ENCODE measurements around the gene LHX3. TPM values are rescaled to one million over a fixed set of nuclear protein-coding genes. Genes with fewer than 3 reads are reported as not detected.
"Not testable (repeated sequence)": the region's sequence is repeated elsewhere in the genome, so short reads cannot be mapped to it uniquely, and the experiment has no call there.

The LHX3 gene
- total RNA-seq, 1 experiment from 2014 or later = 0.07 TPM

DNA sequence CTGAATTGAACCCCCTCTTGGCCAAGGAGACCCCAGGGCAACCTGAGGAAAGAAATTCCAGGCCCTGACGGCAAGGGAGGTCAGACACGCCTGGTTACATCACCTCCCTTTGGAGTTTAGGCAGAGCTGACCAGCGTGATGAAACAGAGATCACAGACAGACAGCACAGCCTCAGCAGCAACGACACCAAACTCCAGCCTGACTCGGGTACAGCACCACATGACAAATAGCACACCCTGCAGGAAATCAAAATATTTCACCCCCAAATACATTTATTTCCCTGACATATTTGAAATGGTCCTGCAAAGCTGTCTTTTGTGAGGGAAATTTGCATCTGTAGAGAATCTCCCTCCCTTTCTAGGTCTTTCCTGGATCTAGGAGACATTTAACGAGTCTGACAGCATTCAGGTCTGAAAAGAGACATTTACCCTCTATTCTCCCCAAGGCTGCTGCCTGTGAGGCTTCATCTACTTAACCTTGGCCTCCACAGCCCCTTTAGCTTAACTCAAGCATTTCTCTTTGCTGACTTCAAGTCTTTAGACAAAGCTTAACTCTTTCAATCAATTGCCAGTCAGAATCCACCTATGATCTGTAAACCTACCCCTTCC is 38.1 kb upstream of the LHX3 start:
- DNase-seq (ENCODE audit: extremely low read depth, low read depth) = peak; percentile 28

DNA sequence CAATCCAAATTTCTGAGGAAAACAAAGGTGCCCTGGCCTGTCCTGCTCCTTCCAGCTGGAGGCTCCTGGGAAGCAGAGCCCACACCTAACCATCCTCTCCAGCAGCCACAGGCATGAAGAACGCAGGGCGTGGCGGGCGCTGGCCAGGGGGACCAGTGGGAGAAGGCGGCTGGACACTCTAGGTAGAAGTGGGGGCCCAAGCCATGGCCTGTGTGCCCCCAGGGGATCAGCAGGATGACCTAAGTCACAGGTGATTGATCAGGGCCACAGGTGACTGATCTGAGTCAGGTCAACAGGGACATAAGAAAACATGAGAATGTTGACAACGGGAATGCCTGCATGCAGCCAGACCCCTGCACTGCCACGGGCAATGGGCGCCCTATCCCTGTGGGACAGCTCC is 37.3 kb upstream of the LHX3 start:
- no peak for DNase-seq (ENCODE audit: extremely low read depth, low read depth)

DNA sequence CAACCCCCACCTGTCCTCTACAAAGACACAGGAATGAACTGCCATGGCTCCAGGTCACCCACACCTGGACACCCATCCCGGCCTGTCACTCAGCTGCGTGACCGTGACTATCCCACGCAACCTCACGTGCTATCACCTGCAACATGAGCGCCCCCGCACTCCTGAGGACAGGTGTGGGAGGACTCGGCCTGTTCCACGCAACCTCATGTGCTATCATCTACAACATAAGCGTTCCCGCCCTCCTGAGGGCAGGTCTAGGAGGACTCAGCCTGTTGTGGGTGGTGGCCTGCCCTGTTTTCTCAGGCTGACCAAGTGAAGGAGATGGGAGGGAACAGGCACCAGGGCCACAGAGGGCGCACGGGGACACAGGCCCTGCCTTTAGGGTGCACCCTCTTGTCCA is 36.6 kb upstream of the LHX3 start:
- no peak for DNase-seq (ENCODE audit: extremely low read depth, low read depth)

DNA sequence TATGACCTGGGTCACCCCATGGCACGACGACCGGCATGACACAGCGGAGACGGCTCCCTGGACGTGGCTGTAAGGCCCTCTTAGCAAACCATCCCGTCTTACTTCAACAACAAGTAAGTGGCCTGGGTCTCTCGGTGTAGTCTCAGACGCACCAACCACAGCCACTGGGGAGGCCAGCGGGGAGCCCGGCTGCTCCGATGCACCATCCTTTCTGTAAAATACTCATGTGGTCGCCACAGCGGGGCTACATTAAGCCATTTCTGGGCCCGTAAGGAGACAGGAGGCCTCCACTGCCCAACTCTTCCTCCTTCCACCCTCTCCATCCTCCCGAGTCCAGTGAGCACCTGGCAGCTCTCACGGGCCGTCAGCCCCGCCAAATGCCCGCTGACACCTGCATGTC is 36.0 kb upstream of the LHX3 start:
- no peak for DNase-seq (ENCODE audit: extremely low read depth, low read depth)

DNA sequence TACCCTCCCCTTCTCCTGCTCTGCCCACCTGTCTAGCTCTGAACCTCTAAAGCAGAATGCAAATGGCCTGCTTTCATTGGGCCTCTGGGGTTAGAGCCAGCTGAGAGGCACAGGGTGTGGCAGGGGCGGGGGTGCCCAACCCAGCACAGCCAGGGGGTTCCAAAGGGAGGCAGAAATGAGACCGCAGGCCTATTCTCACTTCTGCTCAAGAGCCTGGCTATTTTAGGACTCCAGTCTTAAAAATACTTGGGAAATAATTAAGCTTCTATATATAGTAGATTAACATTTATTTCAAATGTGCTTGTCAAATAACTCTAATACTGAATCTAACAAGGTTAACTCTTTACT is 35.0 kb upstream of the LHX3 start:
- DNase-seq (ENCODE audit: extremely low read depth, low read depth) = no peak

DNA sequence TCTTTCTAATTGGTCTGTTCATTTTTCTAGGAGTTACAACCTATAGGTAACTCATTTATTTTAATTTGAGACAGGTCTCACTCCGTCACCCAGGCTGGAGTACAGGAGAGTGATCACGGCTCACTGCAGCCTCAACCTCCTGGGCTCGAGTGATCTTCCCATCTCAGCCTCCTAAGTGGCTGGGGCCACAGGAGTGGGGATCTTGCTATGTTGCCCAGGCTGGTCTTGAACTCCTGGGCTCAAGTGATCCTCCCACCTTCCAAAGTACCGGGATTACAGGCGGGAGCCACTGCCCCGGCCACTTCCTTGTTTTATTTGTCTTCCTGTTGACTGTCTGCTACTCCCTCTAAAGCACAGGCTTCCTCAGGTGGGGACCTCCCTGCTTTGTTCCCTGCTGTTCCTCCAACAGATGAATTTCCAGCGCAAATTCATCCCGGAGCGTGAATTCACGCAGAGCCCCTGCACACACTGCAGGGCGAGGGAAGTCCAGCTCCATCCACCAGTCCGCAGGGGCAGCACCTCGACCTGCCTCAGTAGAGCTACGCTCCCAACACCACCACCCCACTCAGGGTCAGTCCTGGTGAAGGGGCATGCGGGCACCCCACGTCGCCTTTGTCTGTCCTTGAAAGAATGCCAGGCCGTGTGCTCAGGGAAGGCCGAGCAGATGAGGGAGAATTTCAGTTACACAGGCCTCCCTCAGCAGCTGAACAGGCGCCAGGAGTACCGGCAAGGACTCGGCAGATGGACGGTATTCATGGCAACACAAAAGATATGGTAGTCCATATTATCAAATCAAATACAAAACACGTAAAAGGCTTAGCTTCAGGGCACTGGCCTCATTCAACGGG is 34.4 kb upstream of the LHX3 start:
- no peak for DNase-seq (ENCODE audit: extremely low read depth, low read depth)

DNA sequence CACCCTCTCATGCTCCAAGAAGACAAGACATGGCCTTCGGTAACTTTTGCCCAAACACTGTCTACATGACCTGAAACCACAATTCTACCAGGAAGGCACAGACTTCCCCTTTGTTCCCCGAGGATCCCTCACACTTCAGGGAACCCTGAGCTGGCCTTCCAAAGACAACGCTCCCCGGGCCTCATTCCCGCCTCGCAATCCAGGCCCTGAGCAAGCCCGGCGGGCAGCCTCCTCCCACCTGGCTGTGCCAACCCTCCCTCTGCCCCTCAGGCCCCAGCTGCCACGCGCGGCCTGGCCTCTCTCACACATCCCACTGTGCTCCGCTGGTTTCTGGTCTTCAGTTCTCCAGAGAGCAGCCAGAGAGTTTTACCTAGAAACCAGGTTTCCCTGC is 33.4 kb upstream of the LHX3 start:
- no peak for DNase-seq (ENCODE audit: extremely low read depth, low read depth)

DNA sequence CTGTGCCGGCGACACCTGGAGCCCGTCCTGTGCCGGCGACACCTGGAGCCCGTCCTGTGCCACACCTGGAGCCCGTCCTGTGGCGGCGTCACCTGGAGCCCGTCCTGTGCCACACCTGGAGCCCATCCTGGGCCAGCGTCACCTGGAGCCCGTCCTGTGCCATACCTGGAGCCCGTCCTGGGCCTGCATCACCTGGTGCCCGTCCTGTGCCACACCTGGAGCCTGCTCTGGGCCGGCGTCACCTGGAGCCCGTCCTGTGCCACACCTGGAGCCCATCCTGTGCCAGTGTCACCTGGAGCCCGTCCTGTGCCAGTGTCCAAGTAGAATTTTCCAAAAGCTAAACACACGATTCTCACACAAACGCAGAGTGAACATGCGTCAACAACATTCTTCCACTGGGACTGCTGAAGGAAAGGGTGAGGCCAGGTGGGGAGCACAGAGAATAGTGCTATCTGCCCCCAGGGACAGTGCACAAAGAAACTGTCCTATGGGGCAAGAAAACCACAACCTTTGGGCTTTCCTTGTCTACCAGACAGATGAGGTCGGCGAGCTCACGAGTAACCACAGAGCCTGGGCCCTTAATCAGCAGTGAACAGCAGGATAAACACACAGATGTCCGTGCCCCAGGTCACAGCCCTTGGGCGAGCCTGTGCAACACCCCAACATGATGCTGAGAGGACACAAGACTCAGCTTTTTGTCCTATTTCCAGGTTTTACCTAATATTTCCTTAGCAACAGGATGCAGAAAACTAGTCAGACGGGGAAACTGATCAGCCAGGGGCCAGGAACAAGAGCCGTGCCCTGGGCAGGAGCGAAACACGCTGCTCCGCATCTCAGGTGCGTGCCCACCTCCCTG is 32.8 kb upstream of the LHX3 start:
- DNase-seq (ENCODE audit: extremely low read depth, low read depth) = no peak

DNA sequence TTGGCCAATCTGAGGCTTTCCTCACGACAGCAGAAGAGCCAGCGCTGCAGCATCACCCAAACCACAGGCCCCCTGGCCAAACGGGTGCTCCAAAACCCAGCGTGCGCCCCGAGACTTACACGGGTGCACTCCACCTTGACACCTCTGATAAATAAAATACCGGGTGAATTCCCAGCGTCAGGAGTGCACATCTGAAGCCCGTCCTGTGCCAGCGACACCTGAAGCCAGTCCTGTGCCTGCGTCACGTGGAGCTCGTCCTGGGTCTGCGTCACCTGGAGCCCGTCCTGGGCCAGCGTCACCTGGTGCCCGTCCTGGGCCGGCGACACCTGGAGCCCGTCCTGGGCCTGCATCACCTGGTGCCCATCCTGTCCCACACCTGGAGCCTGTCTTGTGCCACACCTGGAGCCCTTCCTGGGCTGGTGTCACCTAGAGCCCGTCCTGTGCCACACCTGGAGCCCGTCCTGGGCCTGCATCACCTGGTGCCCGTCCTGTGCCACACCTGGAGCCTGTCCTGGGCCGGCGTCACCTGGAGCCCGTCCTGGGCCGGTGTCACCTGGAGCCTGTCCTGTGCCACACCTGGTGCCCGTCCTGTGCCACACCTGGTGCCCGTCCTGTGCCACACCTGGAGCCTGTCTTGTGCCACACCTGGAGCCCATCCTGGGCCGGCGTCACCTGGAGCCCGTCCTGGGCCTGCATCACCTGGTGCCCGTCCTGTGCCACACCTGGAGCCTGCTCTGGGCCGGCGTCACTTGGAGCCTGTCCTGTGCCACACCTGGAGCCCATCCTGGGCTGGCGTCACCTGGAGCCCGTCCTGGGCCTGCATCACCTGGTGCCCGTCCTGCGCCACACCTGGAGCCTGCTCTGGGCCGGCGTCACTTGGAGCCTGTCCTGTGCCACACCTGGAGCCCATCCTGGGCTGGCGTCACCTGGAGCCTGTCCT is 31.8 kb upstream of the LHX3 start:
- not testable (repeated sequence) for DNase-seq (ENCODE audit: extremely low read depth, low read depth)

DNA sequence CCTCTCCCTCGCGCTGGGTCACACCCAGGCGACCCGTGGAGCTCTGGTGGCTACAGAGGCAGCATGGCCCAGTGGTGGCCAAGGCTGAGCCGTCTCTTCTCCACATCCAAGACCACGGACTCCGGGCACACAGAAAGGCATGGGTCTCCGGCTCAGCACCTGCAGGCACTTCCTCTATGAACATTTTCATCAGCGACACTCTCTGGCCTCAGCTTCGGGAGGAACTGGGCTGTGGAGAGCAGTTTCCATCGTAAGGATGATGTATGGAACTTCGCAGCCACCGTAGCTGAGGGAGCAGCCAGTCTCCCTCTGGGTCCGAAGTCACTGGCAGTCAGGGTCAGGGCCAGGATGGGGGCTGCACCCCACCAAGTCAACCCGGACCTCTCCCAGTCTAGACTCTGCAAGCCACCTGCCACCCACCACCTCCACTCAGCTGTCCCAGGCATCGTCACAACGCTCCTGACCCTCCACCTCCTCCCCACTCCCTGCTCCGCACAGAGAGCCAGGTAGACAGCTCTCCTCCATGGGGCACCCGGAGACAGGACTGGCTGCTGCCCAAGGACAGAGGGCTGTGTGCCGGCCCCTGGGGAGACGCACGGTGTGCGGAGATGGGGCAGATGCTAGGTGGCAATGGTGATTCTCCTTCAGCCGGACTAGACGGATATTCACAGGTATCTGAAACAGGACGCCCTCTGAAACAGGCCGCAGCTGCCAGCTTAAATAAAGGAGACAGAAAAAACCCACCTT is 31.0 kb upstream of the LHX3 start:
- DNase-seq (ENCODE audit: extremely low read depth, low read depth) = no peak

DNA sequence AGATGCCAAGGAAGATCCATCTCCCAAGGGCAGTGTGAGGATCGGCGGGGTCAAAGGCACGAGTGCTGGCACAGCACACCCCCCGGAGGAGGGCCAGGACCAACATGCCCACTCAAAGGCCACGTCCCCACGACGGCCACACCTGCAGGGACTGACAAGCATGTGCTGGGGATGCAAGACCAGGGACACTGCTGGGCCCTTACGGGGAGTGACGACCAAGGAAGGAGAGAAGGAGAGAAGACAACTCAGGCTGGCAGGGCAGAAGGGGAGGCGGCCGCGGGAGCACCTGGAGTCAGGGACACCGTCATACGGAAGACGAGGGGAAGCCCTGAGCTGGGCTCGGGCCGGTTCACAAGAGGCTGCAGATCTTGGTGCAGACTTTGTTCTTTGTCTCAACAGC is 30.2 kb upstream of the LHX3 start:
- no peak for DNase-seq (ENCODE audit: extremely low read depth, low read depth)

DNA sequence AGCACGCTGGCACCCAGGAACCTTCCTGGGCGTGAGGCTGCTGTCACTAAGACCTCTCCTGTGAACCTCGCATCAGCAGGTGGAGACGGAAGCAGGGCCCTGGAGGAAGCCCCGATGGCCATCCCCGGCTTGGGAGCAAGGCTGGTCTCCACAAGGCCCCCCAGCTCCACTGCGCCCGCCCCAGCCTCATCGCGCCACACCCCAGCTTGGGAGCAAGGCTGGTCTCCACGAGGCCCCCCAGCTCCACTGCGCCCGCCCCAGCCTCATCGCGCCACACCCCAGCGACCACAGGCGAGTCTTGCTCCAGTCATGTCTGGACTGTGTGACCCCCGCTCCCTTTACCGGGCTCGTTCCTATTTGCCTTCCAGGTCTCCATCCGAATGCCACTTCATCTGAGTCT is 29.7 kb upstream of the LHX3 start:
- no peak for DNase-seq (ENCODE audit: extremely low read depth, low read depth)

DNA sequence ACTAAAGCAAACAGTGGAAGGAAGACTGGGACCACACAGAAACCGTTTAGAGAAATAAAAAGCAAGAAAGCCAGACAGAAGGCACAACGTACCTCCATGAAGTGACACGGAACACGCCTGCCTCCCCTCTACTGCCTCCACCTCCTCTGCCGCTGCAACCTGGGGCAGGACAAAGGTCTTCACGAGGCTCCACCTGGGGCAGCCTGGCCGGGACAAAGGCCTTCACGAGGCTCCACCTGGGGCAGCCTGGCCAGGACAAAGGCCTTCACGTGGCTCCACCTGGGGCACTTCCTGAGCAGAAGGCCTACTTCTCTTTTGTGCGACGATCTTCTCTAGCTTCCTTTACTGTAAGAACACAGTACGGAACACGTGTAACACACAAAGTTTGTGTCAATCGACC is 28.9 kb upstream of the LHX3 start:
- no peak for DNase-seq (ENCODE audit: extremely low read depth, low read depth)

DNA sequence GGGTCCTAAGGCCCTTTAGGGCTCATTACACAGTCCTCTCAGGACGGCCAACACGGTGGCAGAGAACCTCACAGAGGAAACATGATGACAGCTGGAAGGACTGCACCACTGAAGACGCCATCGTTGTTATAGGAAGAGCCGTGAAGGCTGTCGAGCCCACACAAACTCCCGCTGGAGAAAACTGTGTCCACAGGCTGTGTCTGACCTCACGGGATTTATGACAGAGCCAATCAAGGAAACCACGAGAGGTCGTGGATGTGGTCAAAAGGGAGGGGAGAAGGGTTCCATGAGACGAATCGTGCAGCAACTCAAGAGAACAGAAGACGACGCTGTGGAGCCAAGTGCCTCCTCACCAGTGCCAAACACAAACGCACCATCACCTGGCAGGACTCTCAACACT is 28.5 kb upstream of the LHX3 start:
- DNase-seq (ENCODE audit: extremely low read depth, low read depth) = no peak

DNA sequence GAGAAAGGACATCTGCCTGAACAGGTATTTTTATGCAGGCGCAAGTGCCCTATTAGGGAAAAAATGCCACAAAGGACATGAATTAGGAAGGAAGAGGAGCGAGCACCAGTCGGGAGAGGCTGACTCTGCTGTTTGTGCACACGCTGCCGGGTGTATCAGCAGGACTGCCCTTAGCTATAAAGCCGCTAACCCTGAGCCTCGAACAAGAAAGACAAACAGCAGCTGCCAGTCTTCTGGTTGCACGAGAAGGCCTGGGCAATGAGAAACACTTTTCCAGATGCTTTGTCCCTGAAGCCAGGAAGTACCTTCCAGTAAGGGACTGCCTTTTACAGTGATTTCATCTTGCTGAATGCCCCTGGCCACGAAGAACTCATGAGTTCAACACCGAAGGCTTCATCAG is 28.0 kb upstream of the LHX3 start:
- DNase-seq (ENCODE audit: extremely low read depth, low read depth) = no peak

DNA sequence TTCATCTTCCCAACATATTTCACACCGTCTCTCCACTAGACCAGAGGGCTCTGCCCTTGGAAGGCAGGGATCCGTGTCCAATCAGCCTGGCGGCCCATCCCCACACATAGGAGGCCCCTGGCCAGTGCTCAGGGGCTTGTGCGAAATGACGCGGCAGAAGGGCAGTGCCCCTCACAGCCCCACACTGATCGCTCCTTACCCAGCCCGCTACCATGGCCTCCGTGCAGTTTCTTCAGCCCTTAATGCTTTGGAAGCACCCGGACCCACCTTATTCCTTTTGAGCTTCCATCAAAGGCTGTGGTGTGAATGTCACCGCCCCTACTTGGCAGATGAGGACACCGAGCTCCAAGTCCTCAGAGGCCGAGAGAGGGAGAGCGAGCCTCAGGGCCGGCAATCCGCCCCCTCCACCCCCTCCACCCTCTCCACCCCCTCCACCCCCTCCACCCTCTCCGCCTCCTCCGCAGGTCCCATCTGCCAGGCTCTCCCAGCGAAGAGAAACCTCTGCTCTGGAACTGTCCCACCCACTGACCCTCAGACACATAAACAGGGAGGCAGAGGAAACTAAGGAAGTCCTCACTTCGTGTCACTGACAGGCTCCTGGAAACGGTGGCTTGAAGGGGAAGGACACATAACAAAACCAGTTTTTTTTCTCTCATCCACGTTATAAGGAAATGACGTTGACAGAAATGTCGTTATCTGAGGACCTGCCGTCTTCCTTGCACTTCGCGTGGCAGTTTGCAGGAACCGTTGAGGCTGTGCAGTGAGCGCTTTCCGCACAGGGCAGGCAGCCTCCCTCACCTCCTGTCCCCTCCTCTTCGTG is 26.8 kb upstream of the LHX3 start:
- DNase-seq (ENCODE audit: extremely low read depth, low read depth) = no peak

DNA sequence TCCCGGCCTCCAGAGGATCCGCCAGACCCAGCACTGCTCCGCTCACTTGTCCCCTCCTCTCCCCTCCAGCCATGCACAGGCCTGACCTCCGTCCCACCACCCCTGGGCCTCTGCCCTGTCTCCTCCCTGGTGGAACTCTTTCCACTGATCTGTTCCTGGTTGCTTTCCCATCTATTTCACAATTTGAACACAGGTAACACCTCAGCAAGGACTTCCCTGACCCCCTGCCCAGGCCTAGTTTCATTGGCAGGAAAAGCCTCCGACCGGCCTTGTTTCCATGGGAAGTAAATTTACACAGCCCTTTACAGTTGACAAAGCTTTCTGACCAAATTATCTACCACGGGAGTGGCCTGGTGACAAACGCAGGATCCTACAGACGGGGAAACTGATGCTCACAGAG is 25.8 kb upstream of the LHX3 start:
- no peak for DNase-seq (ENCODE audit: extremely low read depth, low read depth)

DNA sequence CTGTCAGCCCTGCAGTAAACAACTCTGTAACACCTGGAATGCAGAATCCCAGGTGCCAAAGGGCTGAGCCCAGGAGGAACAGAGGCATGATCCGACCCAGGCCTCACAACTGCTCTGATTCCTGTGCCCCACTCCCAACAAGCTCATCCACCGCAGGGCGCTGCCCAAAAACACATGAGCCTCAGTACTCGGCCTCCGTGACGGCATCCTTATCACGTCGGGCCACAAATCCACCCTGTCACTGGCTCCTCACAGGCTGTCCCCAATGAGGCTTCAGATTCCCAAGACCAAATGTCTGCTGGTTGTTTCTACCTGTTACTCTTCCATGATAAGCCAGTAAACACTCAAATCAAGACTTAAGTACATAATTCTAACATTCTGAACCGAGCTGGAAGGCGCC is 25.4 kb upstream of the LHX3 start:
- no peak for DNase-seq (ENCODE audit: extremely low read depth, low read depth)

Data from NCI-H460 (cell line).